NCI-H2196 treated with DMSO at 0.1 percent for 48 hours (cell line): ENCODE measurements around the gene PRPF18.

Source experiments
- DNase-seq: peaks from one replicate; lab custom pipeline; 2025; ENCODE audit not compliant: unreplicated experiment; lab: John Stamatoyannopoulos, UW

The PRPF18 gene

GRCh38 chr10:13604357-13605040 lies 17.7 kb downstream of the PRPF18 start:
- no peak for DNase-seq

- DNase-seq, result no peak
These were observed 21.6 kb downstream of the PRPF18 start for GRCh38 chr10:13608246-13608853.

DNA sequence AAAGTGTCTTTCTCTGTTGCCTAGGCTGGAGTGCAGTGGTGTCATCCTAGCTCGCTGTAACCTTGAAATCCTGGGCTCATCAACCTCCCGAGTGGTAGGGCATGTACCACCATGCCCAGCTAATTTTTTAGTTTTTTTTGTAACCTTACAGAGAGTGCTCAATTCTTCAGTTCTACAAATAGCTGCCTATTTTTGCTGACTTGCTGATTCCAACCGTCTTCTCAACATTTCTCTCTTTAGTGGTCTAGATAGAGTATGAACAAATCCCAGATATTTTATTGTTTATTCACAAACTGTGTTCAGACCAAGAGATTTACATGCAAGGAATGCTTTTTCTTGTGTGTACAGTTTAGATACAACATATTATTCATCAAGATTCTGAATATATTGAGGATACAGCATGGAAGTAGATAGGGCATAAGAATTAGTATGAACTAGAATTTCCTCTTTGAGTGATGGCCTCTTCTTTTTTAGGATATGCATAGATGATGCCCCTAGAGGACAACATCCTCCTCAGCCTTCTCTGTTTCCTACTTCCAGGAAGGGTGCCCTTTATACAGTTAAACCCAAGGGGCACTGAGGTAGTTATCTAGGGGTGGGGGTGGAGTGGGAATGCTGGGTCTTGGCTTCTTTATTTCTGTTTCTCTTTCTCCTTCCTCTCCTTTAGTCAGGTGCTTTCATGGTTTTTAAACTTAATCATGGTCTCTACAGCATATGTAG lies 26.0 kb downstream of the PRPF18 start:
- DNase-seq, result no peak

DNA sequence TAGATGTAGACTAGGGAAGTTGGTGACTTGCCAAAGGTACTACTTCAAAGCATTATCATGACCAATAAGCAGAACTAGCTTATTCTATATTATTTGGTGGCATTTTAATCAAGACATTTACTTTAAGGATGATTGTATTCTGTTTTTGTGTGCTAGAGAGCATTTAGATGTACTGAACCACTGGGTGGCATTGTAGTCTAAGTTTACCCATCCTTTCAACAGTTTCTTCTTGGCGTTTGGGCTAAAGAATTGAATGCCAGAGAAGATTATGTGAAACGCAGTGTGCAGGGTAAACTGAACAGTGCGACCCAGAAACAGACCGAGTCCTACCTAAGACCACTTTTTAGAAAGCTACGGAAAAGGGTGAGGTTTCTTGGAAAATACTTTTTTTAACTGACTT lies 26.8 kb downstream of the PRPF18 start:
- no peak for DNase-seq

DNA sequence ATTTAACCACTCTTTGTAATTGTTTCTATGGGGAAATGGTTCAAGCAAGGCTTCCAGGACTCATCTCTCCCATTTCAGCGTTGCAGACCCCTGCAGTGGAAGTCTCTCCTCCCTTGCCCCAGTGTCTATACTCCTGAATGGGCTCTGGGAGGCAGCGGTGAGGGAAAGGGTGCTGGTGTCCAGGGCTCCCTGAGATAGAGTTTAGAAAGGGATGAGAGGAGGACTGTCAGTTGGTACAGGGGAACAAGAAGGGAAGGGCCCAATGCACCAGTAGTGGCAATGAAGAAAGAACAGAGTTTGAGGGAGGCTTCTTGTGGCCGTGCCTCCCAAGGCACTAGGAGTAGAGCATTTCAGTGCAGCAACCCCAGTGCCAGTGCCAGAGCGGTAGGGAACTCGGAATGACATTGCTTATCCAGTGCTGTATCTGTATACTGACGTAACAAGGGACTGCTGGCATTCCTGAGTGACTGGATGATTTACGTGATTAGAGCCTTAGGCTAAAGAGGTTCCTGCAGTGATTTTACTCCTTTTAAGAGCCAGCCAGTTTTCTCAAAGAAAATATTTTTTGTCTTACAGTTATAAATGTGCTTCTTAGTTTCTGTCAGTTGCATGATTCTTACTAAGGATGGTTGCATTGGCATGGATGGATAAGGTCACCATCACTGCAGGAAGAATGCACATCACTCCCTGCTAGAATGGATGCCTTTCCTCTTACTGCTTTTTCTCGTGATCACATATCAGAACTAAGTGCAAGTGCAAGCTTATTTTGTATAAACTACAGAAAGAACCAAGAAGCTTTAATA lies 28.0 kb downstream of the PRPF18 start:
- no peak for DNase-seq

- DNase-seq, result no peak
These were observed 29.0 kb downstream of the PRPF18 start for GRCh38 chr10:13615650-13616300.

- no peak for DNase-seq
These were observed 30.4 kb downstream of the PRPF18 start for GRCh38 chr10:13617116-13617515.

DNA sequence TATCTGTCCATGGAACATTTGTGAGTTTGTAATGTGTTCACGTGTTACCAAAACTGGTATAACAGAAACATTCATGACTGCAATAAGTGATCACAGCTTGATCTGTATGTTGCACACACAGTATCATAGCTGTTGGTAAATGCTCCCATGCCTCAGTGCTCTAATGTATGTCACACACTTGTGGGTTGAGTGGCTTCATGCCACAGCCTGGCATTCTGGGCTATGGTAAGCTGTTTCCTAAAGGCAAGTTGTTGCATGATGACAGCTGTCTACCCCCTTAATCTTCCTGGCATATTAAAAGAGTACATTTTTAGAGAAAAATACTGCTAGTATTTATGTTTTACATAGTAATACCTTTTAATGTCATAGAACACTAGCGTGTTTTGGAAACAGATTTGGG lies 35.2 kb downstream of the PRPF18 start:
- DNase-seq, result no peak

GRCh38 chr10:13624630-13625029 lies 37.9 kb downstream of the PRPF18 start:
- no peak for DNase-seq

DNA sequence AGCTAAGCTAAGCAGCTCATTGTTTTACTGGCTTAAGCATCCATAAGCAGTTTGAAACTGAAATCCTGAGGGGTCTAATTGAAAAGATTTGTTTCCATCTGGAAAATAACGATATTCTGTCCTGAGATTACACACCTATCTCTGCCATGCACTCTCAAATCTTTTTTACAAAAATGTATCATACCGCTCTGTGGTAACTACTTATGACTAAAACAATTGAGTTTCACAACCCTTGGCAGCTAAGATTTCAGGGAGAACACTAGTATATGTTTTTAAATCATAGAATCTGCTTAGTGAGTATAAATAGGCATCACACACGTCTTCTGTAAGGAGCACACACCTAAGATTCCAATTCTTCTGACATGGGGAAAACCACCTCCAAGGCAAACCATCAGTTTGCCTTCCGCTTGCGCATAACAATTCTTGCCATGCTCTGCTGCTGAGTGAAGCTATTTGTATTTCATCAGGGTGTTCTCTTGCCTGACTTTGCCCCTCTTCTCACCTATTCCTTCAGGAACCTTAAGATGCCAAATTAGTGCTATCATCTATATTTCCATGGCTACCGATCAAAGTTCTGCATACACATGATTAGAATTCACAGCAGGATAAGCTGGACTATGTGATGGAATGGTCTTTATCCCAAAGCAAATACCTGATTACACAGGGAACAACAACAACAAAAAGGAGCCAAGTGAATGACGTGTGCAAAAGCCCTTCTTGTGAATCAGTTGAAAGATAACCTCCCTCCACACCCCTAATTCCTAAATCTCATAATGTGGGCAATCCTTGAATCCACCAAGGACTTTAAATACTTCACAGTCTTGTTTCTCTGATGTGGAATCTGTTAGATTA lies 40.9 kb downstream of the PRPF18 start:
- DNase-seq, result no peak

DNA sequence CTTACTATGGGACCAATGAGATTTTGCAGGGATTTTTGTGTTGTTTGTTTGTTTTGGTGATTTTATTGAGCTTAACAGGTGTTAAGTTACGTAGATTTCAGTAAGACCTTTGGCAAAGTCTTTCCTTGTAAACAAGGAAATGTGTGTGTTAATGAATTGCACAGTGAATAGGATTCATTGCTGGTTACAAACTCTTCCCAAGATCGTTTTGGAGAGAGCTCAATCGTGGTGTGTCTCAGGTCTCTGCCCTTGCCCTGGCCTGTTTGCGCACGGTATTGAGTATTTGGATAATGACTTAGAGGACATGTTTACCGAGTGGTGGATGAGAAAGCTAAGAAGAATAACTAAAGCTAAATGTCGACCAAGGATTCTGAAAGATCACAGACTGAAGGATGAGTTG lies 41.9 kb downstream of the PRPF18 start:
- DNase-seq, result no peak

DNA sequence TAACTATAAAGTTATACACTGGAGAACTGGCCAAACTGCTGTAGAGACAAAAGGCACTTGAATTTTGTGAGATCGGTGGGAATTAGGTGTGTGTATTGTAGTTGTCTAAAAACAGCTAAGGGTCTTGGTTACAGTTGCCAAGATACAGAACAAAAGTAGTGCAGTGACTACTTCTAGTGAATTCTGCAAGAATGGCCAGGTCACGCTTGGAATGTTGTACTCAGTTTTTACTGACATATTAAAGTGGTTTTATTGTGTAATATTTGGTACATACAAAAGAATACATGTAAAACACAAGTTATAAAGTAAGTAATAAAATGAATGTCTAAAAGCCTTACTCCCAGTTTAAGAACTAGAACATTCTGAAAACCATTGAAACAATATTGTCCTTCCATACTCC lies 42.4 kb downstream of the PRPF18 start:
- no peak for DNase-seq

- DNase-seq, result no peak
These were observed 43.5 kb downstream of the PRPF18 start for GRCh38 chr10:13630231-13630630.

GRCh38 chr10:13631594-13631993 lies 44.8 kb downstream of the PRPF18 start:
- DNase-seq, result no peak

DNA sequence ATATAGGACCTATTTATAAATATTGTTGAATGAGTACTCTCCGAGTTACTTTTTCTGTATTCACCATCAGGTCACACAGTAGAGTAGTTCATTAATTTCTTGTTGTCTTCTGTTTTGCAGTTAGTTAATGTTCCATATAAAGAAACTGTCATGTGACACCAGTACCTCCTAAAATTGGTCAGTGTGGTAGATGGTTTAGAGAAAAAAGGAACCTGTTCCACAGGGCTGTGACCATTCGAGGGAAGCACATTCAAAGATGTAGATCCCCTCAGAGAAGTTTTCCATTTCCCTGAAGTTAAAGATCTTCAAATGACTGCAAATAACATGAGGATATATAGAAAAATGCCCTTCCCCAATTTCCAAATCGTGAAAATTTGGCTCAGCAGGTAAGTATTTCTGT lies 45.7 kb downstream of the PRPF18 start:
- DNase-seq, result no peak

- DNase-seq, result no peak
These were observed 46.2 kb downstream of the PRPF18 start for GRCh38 chr10:13632884-13633440.

DNA sequence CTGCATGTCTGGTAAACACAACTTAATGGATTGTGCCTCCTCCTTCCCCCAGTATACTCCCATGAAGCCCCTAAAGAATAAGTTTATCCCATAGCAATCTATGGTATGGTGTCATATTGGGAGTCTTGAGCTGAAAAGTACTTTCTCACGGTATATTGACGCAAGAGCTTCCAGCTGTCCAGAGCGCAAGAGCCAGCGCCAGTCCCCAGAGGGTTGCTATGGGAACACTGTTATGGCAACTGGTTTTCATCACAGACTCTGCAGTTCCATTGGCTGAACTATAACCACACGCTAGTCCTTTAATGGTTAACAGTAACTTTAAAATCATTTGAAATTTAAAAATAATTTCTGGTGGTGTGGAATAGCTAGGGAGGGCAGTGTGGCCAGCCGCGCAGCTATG lies 46.9 kb downstream of the PRPF18 start:
- DNase-seq, result no peak

GRCh38 chr10:13634207-13634606 lies 47.4 kb downstream of the PRPF18 start:
- DNase-seq, result no peak

GRCh38 chr10:13636776-13637175 lies 50.0 kb downstream of the PRPF18 start:
- DNase-seq, result no peak

GRCh38 chr10:13637303-13637856 lies 50.6 kb downstream of the PRPF18 start:
- no peak for DNase-seq
